Neuronal stem cell (in vitro differentiated cells): ENCODE measurements around the gene AKT1S1.
A peak's percentile ranks its signal among the peaks of the same experiment; 100 is the strongest.

Experiments
- DNase-seq: peaks from one replicate; pipeline ENCODE4 v3.0.0-alpha.2; 2013; ENCODE audit warnings: low spot score
- H2AFZ ChIP-seq: one replicate; pipeline ENCODE4 v1.6.1; 2013; ENCODE audit warnings: mild to moderate bottlenecking, low read length, inconsistent platforms
- H2AK5ac ChIP-seq: 2 replicates; pipeline ENCODE4 v1.6.1; 2013; ENCODE audit warnings: low read depth, mild to moderate bottlenecking, inconsistent platforms, low read length, moderate library complexity, mixed read lengths
- H2BK120ac ChIP-seq: 2 replicates; pipeline ENCODE4 v1.6.1; 2013; ENCODE audit warnings: low read depth, mild to moderate bottlenecking, inconsistent platforms, low read length, moderate library complexity, mixed read lengths
- H2BK12ac ChIP-seq: one replicate; pipeline ENCODE4 v1.6.1; 2013; ENCODE audit warnings: low read length, inconsistent platforms
- H2BK15ac ChIP-seq: 2 replicates; pipeline ENCODE4 v1.6.1; 2013; ENCODE audit warnings: mild to moderate bottlenecking, low read length, inconsistent platforms, mixed read lengths
- H2BK5ac ChIP-seq: one replicate; pipeline ENCODE4 v1.6.1; 2013; ENCODE audit warnings: inconsistent platforms, mild to moderate bottlenecking, low read length, moderate library complexity
- H3K14ac ChIP-seq: one replicate; pipeline ENCODE4 v1.6.1; 2013; ENCODE audit warnings: low read length, inconsistent platforms
- H3K18ac ChIP-seq: 2 replicates; pipeline ENCODE4 v1.6.1; 2013; ENCODE audit warnings: low read length, inconsistent platforms
- H3K23ac ChIP-seq: 2 replicates; pipeline ENCODE4 v1.6.1; 2013; ENCODE audit warnings: low read depth, mild to moderate bottlenecking, mixed read lengths, low read length, inconsistent platforms; ENCODE audit not compliant: poor library complexity
- H3K27ac ChIP-seq: replicated peaks from 3 replicates; pipeline ENCODE4 v1.5.1; 2013; ENCODE audit warnings: low read length, inconsistent platforms
- H3K27me3 ChIP-seq, 3 experiments: 2 replicates each; pipeline ENCODE4 v1.6.1; 2013; ENCODE audit warnings: low read length in 3 of 3, mild to moderate bottlenecking in 2 of 3, inconsistent platforms in 1 of 3, low read depth in 1 of 3, mixed read lengths in 1 of 3, moderate library complexity in 1 of 3; ENCODE audit not compliant: control insufficient read depth in 3 of 3, insufficient read depth in 3 of 3
- H3K36me3 ChIP-seq, 2 donors: replicated peaks in 1 of 2; 2 replicates each; pipeline ENCODE4 v1.6.1; 2013; ENCODE audit warnings: low read length in 2 of 2; ENCODE audit not compliant: control insufficient read depth in 2 of 2, insufficient read depth in 2 of 2
- H3K4ac ChIP-seq: 2 replicates; pipeline ENCODE4 v1.6.1; 2013; ENCODE audit warnings: inconsistent platforms, mild to moderate bottlenecking, low read length, moderate library complexity
- H3K4me1 ChIP-seq, 2 donors: 1 replicate in 1 of 2; 2 replicates in 1 of 2; pipeline ENCODE4 v1.6.1; 2013; ENCODE audit warnings: low read length in 2 of 2, low read depth in 1 of 2; ENCODE audit not compliant: control insufficient read depth in 2 of 2, insufficient read depth in 1 of 2
- H3K4me2 ChIP-seq: one replicate; pipeline ENCODE4 v1.6.1; 2013; ENCODE audit warnings: mild to moderate bottlenecking, low read length, inconsistent platforms; ENCODE audit not compliant: insufficient read depth, poor library complexity, severe bottlenecking
- H3K4me3 ChIP-seq, 2 donors: 2 replicates each; pipeline ENCODE4 v1.5.1; 2013; ENCODE audit warnings: low read length in 2 of 2, mild to moderate bottlenecking in 2 of 2, inconsistent platforms in 1 of 2, moderate library complexity in 1 of 2
- H3K79me1 ChIP-seq: one replicate; pipeline ENCODE4 v1.6.1; 2013; ENCODE audit warnings: low read depth, mild to moderate bottlenecking, inconsistent platforms, low read length, moderate library complexity
- H3K9ac ChIP-seq: one replicate; pipeline ENCODE4 v1.6.1; 2013; ENCODE audit warnings: mild to moderate bottlenecking, low read depth, low read length, inconsistent platforms; ENCODE audit not compliant: poor library complexity
- H3K9me3 ChIP-seq, 2 donors: replicated peaks in 1 of 2; 2 replicates each; pipeline versions ENCODE3 to v1.6.1; 2013; ENCODE audit warnings: low read length in 2 of 2, mild to moderate bottlenecking in 2 of 2, inconsistent platforms in 1 of 2, low read depth in 1 of 2, mixed read lengths in 1 of 2, moderate library complexity in 1 of 2; ENCODE audit not compliant: control insufficient read depth in 2 of 2, insufficient read depth in 1 of 2
- H4K8ac ChIP-seq: one replicate; pipeline ENCODE4 v1.6.1; 2013; ENCODE audit warnings: low read depth, mild to moderate bottlenecking, inconsistent platforms, low read length, moderate library complexity
- H4K91ac ChIP-seq: one replicate; pipeline ENCODE4 v1.6.1; 2013; ENCODE audit warnings: low read length, low read depth, mild to moderate bottlenecking, inconsistent platforms; ENCODE audit not compliant: poor library complexity
- WGBS, 2 donors: extraction: QIAGEN DNeasy Blood & Tissue Kit; methylation state at CpG; one replicate each; pipeline ENCODE4 v1.1.7; 2013; ENCODE audit warnings: missing lambda C conversion rate in 2 of 2, mixed read lengths in 1 of 2; ENCODE audit not compliant: insufficient read length in 2 of 2, insufficient replicate concordance in 1 of 2; ENCODE audit errors: extremely low coverage in 2 of 2; 5-methylcytosine and 5-hydroxymethylcytosine counted together

Gene AKT1S1

GRCh38 chr19:49894879-49895565 is 17.9 kb upstream of the AKT1S1 start:
- Histone ChIP-seq H2BK120ac (no peak overlapping the region), H2AK5ac (peak overlapping the region; percentile 84), H3K9me3 (peaks cover 0 to 1% of the 10 kb centered on the region in 2 donors), H3K4ac (no peak overlapping the region), H3K36me3 (no peaks in the 10 kb centered on the region), H2BK15ac (peak overlapping the region; percentile 67), H3K4me3 (no peak overlapping the region), H3K4me1 (peaks cover 5 to 9% of the 10 kb centered on the region in 2 donors), H3K14ac (no peak overlapping the region), H3K18ac (peak overlapping the region; percentile 27), H2BK12ac (peak overlapping the region; percentile 6), H3K23ac (peak overlapping the region; percentile 55), H2AFZ (no peak overlapping the region), H4K8ac (no peak overlapping the region), H3K79me1 (no peaks in the 10 kb centered on the region), H3K4me2 (no peak overlapping the region), H2BK5ac (no peak overlapping the region), H4K91ac (no peak overlapping the region), H3K27ac (no peak overlapping the region), H3K27me3 (peaks cover 0 to 14% (median 3%) of the 10 kb centered on the region in 3 experiments), H3K9ac (no peak overlapping the region)
- no peak for DNase-seq
- no CpG with 5 or more reads among the region's 17 CpGs for WGBS, 2 donors

- H3K14ac ChIP-seq: no peak overlapping the region
- H3K27ac ChIP-seq: no peak overlapping the region
- peaks cover 0 to 9% of the 10 kb centered on the region in 2 donors for H3K9me3 ChIP-seq
- H3K4me3 ChIP-seq: no peak overlapping the region
- H4K91ac ChIP-seq: no peak overlapping the region
- peaks cover 0 to 13% (median 10%) of the 10 kb centered on the region in 3 experiments for H3K27me3 ChIP-seq
- no peak overlapping the region for H2AFZ ChIP-seq
- H3K18ac ChIP-seq: no peak overlapping the region
- no peak overlapping the region for H4K8ac ChIP-seq
- H3K9ac ChIP-seq: no peak overlapping the region
- H3K4me1 ChIP-seq: peaks cover 5 to 9% of the 10 kb centered on the region in 2 donors
- no peak overlapping the region for H2BK12ac ChIP-seq
- H3K4ac ChIP-seq: no peak overlapping the region
- no peak overlapping the region for H3K23ac ChIP-seq
- peak overlapping the region; percentile 61 for H2AK5ac ChIP-seq
- H2BK120ac ChIP-seq: no peak overlapping the region
- H3K79me1 ChIP-seq: no peaks in the 10 kb centered on the region
- H3K4me2 ChIP-seq: no peak overlapping the region
- H2BK5ac ChIP-seq: no peak overlapping the region
- DNase-seq: no peak
- WGBS, 2 donors: no CpG with 5 or more reads among the region's 18 CpGs
- no peak overlapping the region for H2BK15ac ChIP-seq
- H3K36me3 ChIP-seq: no peaks in the 10 kb centered on the region
Measured at GRCh38 chr19:49894011-49894664, 17.0 kb upstream of the AKT1S1 start.

DNA sequence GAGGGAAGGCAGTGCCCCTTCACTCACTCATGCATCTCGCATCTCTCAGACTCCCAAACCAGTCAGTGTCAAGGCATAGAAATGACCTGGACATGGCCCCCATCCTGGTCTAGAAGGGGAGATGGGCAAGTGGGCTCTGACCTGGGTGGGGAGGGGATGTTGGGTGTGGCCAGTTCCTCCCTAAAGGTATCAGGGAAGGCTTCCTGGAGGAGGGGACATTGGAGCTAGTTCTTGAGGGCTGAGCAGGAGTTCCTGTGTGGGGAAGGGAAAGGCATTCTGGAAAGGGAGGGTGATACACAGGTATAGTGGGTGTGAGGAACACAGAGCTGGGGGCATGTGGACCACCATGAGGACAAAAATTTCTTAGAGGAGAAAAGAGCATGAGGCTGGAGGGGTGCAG is 15.6 kb upstream of the AKT1S1 start:
- H2AK5ac ChIP-seq: peak overlapping the region; percentile 81
- H3K4me3 ChIP-seq: no peak overlapping the region
- H3K36me3 ChIP-seq: no peaks in the 10 kb centered on the region
- H3K27me3 ChIP-seq: peaks cover 0 to 11% (median 11%) of the 10 kb centered on the region in 3 experiments
- WGBS, 2 donors: no CpG with 5 or more reads among the region's 1 CpG
- H3K9ac ChIP-seq: no peak overlapping the region
- no peak for DNase-seq
- peaks cover 2 to 9% of the 10 kb centered on the region in 2 donors for H3K4me1 ChIP-seq
- H3K4ac ChIP-seq: no peak overlapping the region
- no peak overlapping the region for H3K18ac ChIP-seq
- no peak overlapping the region for H3K27ac ChIP-seq
- H2BK15ac ChIP-seq: peak overlapping the region; percentile 81
- no peaks in the 10 kb centered on the region for H3K79me1 ChIP-seq
- H2BK5ac ChIP-seq: no peak overlapping the region
- peaks cover 0 to 9% of the 10 kb centered on the region in 2 donors for H3K9me3 ChIP-seq
- H2BK12ac ChIP-seq: no peak overlapping the region
- no peak overlapping the region for H2AFZ ChIP-seq
- H4K91ac ChIP-seq: no peak overlapping the region
- no peak overlapping the region for H4K8ac ChIP-seq
- no peak overlapping the region for H3K14ac ChIP-seq
- H3K4me2 ChIP-seq: no peak overlapping the region
- no peak overlapping the region for H2BK120ac ChIP-seq
- no peak overlapping the region for H3K23ac ChIP-seq

GRCh38 chr19:49891393-49891792 is 14.2 kb upstream of the AKT1S1 start:
- Histone ChIP-seq H3K23ac (peak overlapping the region; percentile 58), H3K79me1 (no peaks in the 10 kb centered on the region), H2BK15ac (peak overlapping the region; percentile 47), H3K36me3 (peaks cover 2 to 3% of the 10 kb centered on the region in 2 donors), H2AFZ (no peak overlapping the region), H2BK12ac (peak overlapping the region; percentile 78), H3K27me3 (peaks cover 0 to 11% (median 11%) of the 10 kb centered on the region in 3 experiments), H3K4ac (no peak overlapping the region), H3K14ac (no peak overlapping the region), H3K4me3 (no peak overlapping the region), H4K8ac (peak overlapping the region; percentile 17), H2AK5ac (peak overlapping the region; percentile 94), H4K91ac (no peak overlapping the region), H3K4me2 (no peak overlapping the region), H2BK120ac (peak overlapping the region; percentile 47), H2BK5ac (peak overlapping the region; percentile 42), H3K18ac (peak overlapping the region; percentile 1), H3K27ac (no peak overlapping the region), H3K9me3 (peaks cover 0 to 9% of the 10 kb centered on the region in 2 donors), H3K9ac (no peak overlapping the region), H3K4me1 (peaks cover 0 to 3% of the 10 kb centered on the region in 2 donors)
- WGBS, 2 donors: no CpG with 5 or more reads among the region's 17 CpGs
- DNase-seq: no peak
